ENCODE results near the gene OR8D2.

- TF ChIP-seq CTCF (conservative IDR thresholded peaks at IDR 0.05 in 1 of 2, IDR thresholded peaks at IDR 0.05 in 1 of 2; ENCODE audit: low read depth in 1 of 2, low read length in 2 of 2) (no peak), EZH2 (IDR thresholded peaks at IDR 0.05; ENCODE audit: low read length, missing control alignments) (no peak)
Observed at GRCh38 chr11:124313849-124314248, 6.1 kb downstream of the OR8D2 start, which contains the start of gene OR8D1.
